K562 (cell line): ENCODE results near the gene MYO3B. TPM values are rescaled to one million over a fixed set of nuclear protein-coding genes. Genes with fewer than 3 reads are reported as not detected.
A peak's percentile ranks its signal among the peaks of the same experiment; 100 is the strongest.

Experiments used
- ATAC-seq: fragments of 200-7000 bp; cut with Tn5 transposase; 3 replicates; pipeline ENCODE4 v1.9.1; 2020; ENCODE audit warnings: moderate library complexity
- BruUV-seq: library from RNA; stranded (reverse); fragments of 400-500 nt; replicated peaks from 2 replicates; lab custom pipeline; 2021; lab: Mats Ljungman, UMichigan
- CTCF ChIA-PET: fragments of 300-600 bp; formaldehyde crosslinking; extraction: SDS; loops from one replicate; lab custom pipeline; 2021; ENCODE audit warnings: low intra/inter-chr PET ratio; lab: Yijun Ruan, JAX
- POLR2A ChIA-PET: fragments of 300-600, 350-650 bp; sonication (Branson Sonifier 250); formaldehyde crosslinking; extraction: SDS; loops from one replicate; lab custom pipeline; 2021; ENCODE audit warnings: antibody characterized with exemption, inconsistent platforms; lab: Yijun Ruan, JAX
- DNase-seq, 4 experiments: peaks; one replicate each; pipeline versions ENCODE4 v3.0.0 to v3.0.0-alpha.2; 2011 to 2018; ENCODE audit warnings: low spot score in 3 of 4, mixed read lengths in 3 of 4; ENCODE audit errors: extremely low read depth in 1 of 4
- FAIRE-seq: peaks from 2 replicates; lab custom pipeline; 2011; peaks lifted over from hg19 to GRCh38; lab: Jason Lieb, UNC
- H2AFZ ChIP-seq: 2 replicates; pipeline ENCODE4 v1.6.0; 2011; ENCODE audit warnings: low read depth, low read length, control low read depth, inconsistent platforms
- H3K27ac ChIP-seq: fragments of 200-600 bp; 3 replicates; pipeline ENCODE4 v1.8.0; 2011; ENCODE audit warnings: low read depth, mild to moderate bottlenecking, control low read depth, inconsistent platforms, low read length, moderate library complexity, mixed read lengths; ENCODE audit errors: extremely low read depth
- H3K27me3 ChIP-seq, 2 experiments: fragments of 300-600 bp in 1 of 2; 2 replicates in 1 of 2; 3 replicates in 1 of 2; pipeline versions ENCODE4 v1.6.0 to v1.8.0; 2011; ENCODE audit warnings: inconsistent platforms in 2 of 2, low read length in 2 of 2, mild to moderate bottlenecking in 1 of 2, mixed read lengths in 1 of 2, moderate library complexity in 1 of 2; ENCODE audit not compliant: control insufficient read depth in 2 of 2, insufficient read depth in 2 of 2
- H3K36me3 ChIP-seq: fragments of 300-600 bp; 3 replicates; pipeline ENCODE4 v1.8.0; 2011; ENCODE audit warnings: mild to moderate bottlenecking, low read length, inconsistent platforms; ENCODE audit not compliant: control insufficient read depth, insufficient read depth
- H3K4me1 ChIP-seq, 2 experiments: fragments of 200-600 bp in 1 of 2; replicated peaks in 1 of 2; 2 replicates in 1 of 2; 3 replicates in 1 of 2; pipeline versions ENCODE4 v1.5.1 to v1.8.0; 2011; ENCODE audit warnings: inconsistent platforms in 2 of 2, low read length in 2 of 2, mild to moderate bottlenecking in 1 of 2, mixed read lengths in 1 of 2, moderate library complexity in 1 of 2; ENCODE audit not compliant: control insufficient read depth in 2 of 2, insufficient read depth in 2 of 2
- H3K4me2 ChIP-seq: 2 replicates; pipeline ENCODE4 v1.6.1; 2011; ENCODE audit warnings: low read length, control low read depth, inconsistent platforms, mixed read lengths; ENCODE audit not compliant: insufficient read depth
- H3K4me3 ChIP-seq: fragments of 200-600 bp; sonication (generic), shearing (Covaris generic); 2 replicates; pipeline ENCODE4 v1.5.1; 2016; ENCODE audit warnings: control low read depth, inconsistent platforms
- H3K79me2 ChIP-seq: fragments of 200-600 bp; 3 replicates; pipeline ENCODE4 v1.8.0; 2011; ENCODE audit warnings: low read length, inconsistent platforms; ENCODE audit not compliant: control insufficient read depth, insufficient read depth
- H3K9ac ChIP-seq, 2 experiments: 2 replicates each; pipeline versions ENCODE4 v1.6.0 to v1.6.1; 2011; ENCODE audit warnings: low read depth in 2 of 2, low read length in 2 of 2, control low read depth in 1 of 2, inconsistent platforms in 1 of 2, mild to moderate bottlenecking in 1 of 2, mixed read lengths in 1 of 2; ENCODE audit not compliant: insufficient read depth in 1 of 2
- H3K9me1 ChIP-seq: one replicate; pipeline ENCODE4 v1.6.0; 2011; ENCODE audit warnings: inconsistent platforms, mild to moderate bottlenecking, low read length, moderate library complexity; ENCODE audit not compliant: control insufficient read depth, insufficient read depth
- H3K9me3 ChIP-seq: replicated peaks from 2 replicates; pipeline ENCODE4 v1.5.1; 2011; ENCODE audit warnings: low read depth, low read length, inconsistent platforms; ENCODE audit not compliant: control insufficient read depth, insufficient read depth
- H4K20me1 ChIP-seq: replicated peaks from 2 replicates; pipeline ENCODE4 v1.6.1; 2011; ENCODE audit warnings: low read length, inconsistent platforms, mixed read lengths; ENCODE audit not compliant: control insufficient read depth, insufficient read depth
- BRCA1 ChIP-seq, 2 experiments: fragments of 450-650 bp in 1 of 2; sonication (generic) in 1 of 2; formaldehyde crosslinking in 1 of 2; IDR thresholded peaks; 2 replicates each; pipeline versions ENCODE4 v1.5.0 to v1.6.1; 2017 to 2020; ENCODE audit warnings: mild to moderate bottlenecking in 1 of 2, missing genetic modification reagents in 1 of 2
- CEBPB ChIP-seq: fragments of 450-650 bp; IDR thresholded peaks from 2 replicates; pipeline ENCODE4 v1.6.1; 2016; ENCODE audit warnings: missing genetic modification characterization, missing compliant biosample characterization
- CEBPG ChIP-seq, 3 experiments: fragments of 200-800 bp in 1 of 3; sonication (Bioruptor generic) in 1 of 3; sonication (generic) in 1 of 3; formaldehyde crosslinking in 1 of 3; IDR thresholded peaks in 2 of 3; conservative IDR thresholded peaks in 1 of 3; 2 replicates each; pipeline versions ENCODE4 v1.6.1 to v1.8.0; 2016 to 2022; ENCODE audit warnings: missing compliant biosample characterization in 2 of 3, missing genetic modification characterization in 2 of 3, mild to moderate bottlenecking in 1 of 3, missing genetic modification reagents in 1 of 3
- LEF1 ChIP-seq: fragments of 450-650 bp; IDR thresholded peaks from 2 replicates; pipeline ENCODE4 v1.6.1; 2016; ENCODE audit warnings: mild to moderate bottlenecking
- NR4A1 ChIP-seq, 2 experiments: fragments of 250-450 bp in 1 of 2; fragments of 450-650 bp in 1 of 2; sonication (Bioruptor Pico) in 1 of 2; IDR thresholded peaks; 2 replicates each; pipeline versions ENCODE4 v1.4.0 to v1.6.1; 2016 to 2020; ENCODE audit warnings: mild to moderate bottlenecking in 2 of 2, missing compliant biosample characterization in 1 of 2, missing genetic modification characterization in 1 of 2, moderate library complexity in 1 of 2
- TBP ChIP-seq: optimal IDR thresholded peaks from 2 replicates; pipeline ENCODE3; 2011; ENCODE audit warnings: low read depth, low read length, improper control_type of control experiment
- ZSCAN32 ChIP-seq: fragments of 450-650 bp; formaldehyde crosslinking; IDR thresholded peaks from 2 replicates; pipeline ENCODE4 v1.4.0; 2020; ENCODE audit warnings: mild to moderate bottlenecking, moderate library complexity
- WGBS: fragments of 100-300 bp; shearing (Covaris generic); methylation state at CpG from one replicate; pipeline ENCODE4 v1.1.6; 2016; ENCODE audit warnings: low coverage, mixed read lengths; ENCODE audit not compliant: insufficient coverage; ENCODE audit errors: missing lambda C conversion rate; 5-methylcytosine and 5-hydroxymethylcytosine counted together
- in situ Hi-C: fragments of 300-500 bp; cut with MboI; formaldehyde crosslinking; loops from 4 replicates; pipeline ENCODE4 v1.15.0; 2018; ENCODE audit warnings: inconsistent platforms, mixed read lengths
- intact Hi-C: fragments of 100-400 bp; cut with micrococcal nuclease; formaldehyde crosslinking; loops from 2 replicates; pipeline ENCODE4 v1.14.2; 2022
- polyA plus RNA-seq, 8 experiments: library from polyadenylated mRNA; depleted of rRNA in 4 of 8; stranded (reverse) in 5 of 8; unstranded in 3 of 8; fragments of >200 nt; fragmentation: Nextera tagmentation in 2 of 8; fragmentation: Illumina TruSeq in 1 of 8; extraction: Ambion mirVana in 2 of 8; extraction: Trizol in 1 of 8; gene quantifications; 2 replicates each; pipeline versions ENCODE4 v1.2.1 to v1.2.3, GENCODE V29; 2011 to 2014; ENCODE audit warnings: inconsistent platforms in 1 of 8, missing spikeins in 1 of 8
- total RNA-seq, 7 experiments: library from RNA; depleted of rRNA in 6 of 7; stranded (reverse); fragments of >200 nt in 6 of 7; fragmentation: Illumina TruSeq in 2 of 7; extraction: Trizol in 2 of 7; gene quantifications; 2 replicates each; pipeline versions ENCODE4 v1.2.1 to v1.2.3, GENCODE V29; 2011 to 2021; ENCODE audit warnings: low replicate concordance in 1 of 7
- TF ChIP-seq, protein P1 (sequence below): IDR thresholded peaks from 2 replicates; pipeline ENCODE4 v1.6.1; 2016; ENCODE audit warnings: missing genetic modification characterization, missing compliant biosample characterization
- TF ChIP-seq, protein P2 (sequence below), 2 experiments: fragments of 450-650 bp in 1 of 2; sonication (generic) in 1 of 2; formaldehyde crosslinking in 1 of 2; IDR thresholded peaks in 1 of 2; conservative IDR thresholded peaks in 1 of 2; 2 replicates each; pipeline versions ENCODE4 v1.6.1 to v1.8.1; 2016 to 2023; ENCODE audit warnings: mild to moderate bottlenecking in 2 of 2, moderate library complexity in 2 of 2, inconsistent platforms in 1 of 2, missing genetic modification reagents in 1 of 2
- TF ChIP-seq, protein P3 (sequence below): fragments of 450-650 bp; formaldehyde crosslinking; IDR thresholded peaks from 2 replicates; pipeline ENCODE4 v1.4.0; 2022; ENCODE audit warnings: mild to moderate bottlenecking, moderate library complexity
- TF ChIP-seq, protein P4 (sequence below): fragments of 450-650 bp; IDR thresholded peaks from 2 replicates; pipeline ENCODE4 v1.6.1; 2016; ENCODE audit warnings: missing biosample characterization, missing genetic modification characterization

MYO3B gene
- total and polyA plus RNA-seq, 9 of the 15 experiments (the other 6 are each of a cell fraction or from before 2014, with no cell fraction given), result 2.7 to 6.5 (median 3.6) TPM

DNA sequence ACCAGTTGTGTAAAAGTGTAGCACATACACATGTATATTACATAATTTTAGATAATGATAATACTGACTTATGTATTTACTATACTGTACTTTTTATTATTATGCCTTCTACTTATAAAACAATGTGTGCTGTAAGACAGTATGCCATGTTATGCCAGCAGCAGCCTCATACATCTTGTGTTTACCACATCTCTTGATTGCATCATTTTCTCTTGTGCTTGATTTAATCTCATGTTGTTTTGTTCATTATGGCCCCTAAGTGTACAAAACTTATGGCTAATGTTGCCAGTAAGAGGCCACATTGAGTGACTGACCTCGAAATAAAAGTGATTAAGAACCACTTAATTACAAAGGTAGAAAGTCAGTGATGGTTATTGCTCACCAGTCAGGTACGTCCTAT is 409.2 kb downstream of the MYO3B start:
- 17% methylated on average over 2 of the region's 2 CpGs for WGBS
- Histone ChIP-seq H3K4me2 (no peak overlapping the region), H3K27me3 (no peaks in the 10 kb centered on the region; a peak in 1 of 5 replicates), H2AFZ (no peak overlapping the region), H4K20me1 (no peaks in the 10 kb centered on the region), H3K36me3 (no peaks in the 10 kb centered on the region), H3K9me3 (no peaks in the 10 kb centered on the region), H3K79me2 (no peaks in the 10 kb centered on the region), H3K4me1 (no peaks in the 10 kb centered on the region), H3K9me1 (no peaks in the 10 kb centered on the region), H3K4me3 (no peak overlapping the region), H3K27ac (no peak overlapping the region), H3K9ac (no peak overlapping the region)
- ChIA-PET CTCF (no interaction called here), POLR2A (no interaction called here)
- intact Hi-C loops, result no loop called here
- ATAC-seq (no peak), FAIRE-seq (no peak), DNase-seq (no peak)
- no peak for TF ChIP-seq BRCA1 (IDR thresholded peaks at IDR 0.05)
- no peak for TF ChIP-seq BRCA1 (CRISPR knock-in tag; IDR thresholded peaks at IDR 0.05)
- TF ChIP-seq NR4A1 (CRISPR knock-in tag; IDR thresholded peaks at IDR 0.05), result no peak
- TF ChIP-seq NR4A1 (tag; IDR thresholded peaks at IDR 0.05), result 0 out of 2 replicates have a peak, but pooled peaks have one; percentile 19
- TF ChIP-seq, protein P1, sequence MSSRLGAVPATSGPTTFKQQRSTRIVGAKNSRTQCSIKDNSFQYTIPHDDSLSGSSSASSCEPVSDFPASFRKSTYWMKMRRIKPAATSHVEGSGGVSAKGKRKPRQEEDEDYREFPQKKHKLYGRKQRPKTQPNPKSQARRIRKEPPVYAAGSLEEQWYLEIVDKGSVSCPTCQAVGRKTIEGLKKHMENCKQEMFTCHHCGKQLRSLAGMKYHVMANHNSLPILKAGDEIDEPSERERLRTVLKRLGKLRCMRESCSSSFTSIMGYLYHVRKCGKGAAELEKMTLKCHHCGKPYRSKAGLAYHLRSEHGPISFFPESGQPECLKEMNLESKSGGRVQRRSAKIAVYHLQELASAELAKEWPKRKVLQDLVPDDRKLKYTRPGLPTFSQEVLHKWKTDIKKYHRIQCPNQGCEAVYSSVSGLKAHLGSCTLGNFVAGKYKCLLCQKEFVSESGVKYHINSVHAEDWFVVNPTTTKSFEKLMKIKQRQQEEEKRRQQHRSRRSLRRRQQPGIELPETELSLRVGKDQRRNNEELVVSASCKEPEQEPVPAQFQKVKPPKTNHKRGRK (tag), result no peak
- peak; percentile 50; the same call in 1 of the 2 replicates for TF ChIP-seq CEBPG (CRISPR knock-in tag; IDR thresholded peaks at IDR 0.05)
- TF ChIP-seq CEBPG (tag; conservative IDR thresholded peaks at IDR 0.05 in 1 of 2, IDR thresholded peaks at IDR 0.05 in 1 of 2), result peak; percentile 90 to 95
- TF ChIP-seq, protein P2, sequence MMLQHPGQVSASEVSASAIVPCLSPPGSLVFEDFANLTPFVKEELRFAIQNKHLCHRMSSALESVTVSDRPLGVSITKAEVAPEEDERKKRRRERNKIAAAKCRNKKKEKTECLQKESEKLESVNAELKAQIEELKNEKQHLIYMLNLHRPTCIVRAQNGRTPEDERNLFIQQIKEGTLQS (IDR thresholded peaks at IDR 0.05), result peak; percentile 73
- TF ChIP-seq, protein P2 (CRISPR knock-in tag; conservative IDR thresholded peaks at IDR 0.05), result no peak
- TF ChIP-seq ZSCAN32, result peak; percentile 87
- peak; percentile 77 for TF ChIP-seq CEBPB (tag)
- TF ChIP-seq, protein P3, sequence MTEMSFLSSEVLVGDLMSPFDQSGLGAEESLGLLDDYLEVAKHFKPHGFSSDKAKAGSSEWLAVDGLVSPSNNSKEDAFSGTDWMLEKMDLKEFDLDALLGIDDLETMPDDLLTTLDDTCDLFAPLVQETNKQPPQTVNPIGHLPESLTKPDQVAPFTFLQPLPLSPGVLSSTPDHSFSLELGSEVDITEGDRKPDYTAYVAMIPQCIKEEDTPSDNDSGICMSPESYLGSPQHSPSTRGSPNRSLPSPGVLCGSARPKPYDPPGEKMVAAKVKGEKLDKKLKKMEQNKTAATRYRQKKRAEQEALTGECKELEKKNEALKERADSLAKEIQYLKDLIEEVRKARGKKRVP (CRISPR knock-in tag), result peak; percentile 79
- no peak for TF ChIP-seq LEF1
- TF ChIP-seq TBP, result no peak
- TF ChIP-seq, protein P4, sequence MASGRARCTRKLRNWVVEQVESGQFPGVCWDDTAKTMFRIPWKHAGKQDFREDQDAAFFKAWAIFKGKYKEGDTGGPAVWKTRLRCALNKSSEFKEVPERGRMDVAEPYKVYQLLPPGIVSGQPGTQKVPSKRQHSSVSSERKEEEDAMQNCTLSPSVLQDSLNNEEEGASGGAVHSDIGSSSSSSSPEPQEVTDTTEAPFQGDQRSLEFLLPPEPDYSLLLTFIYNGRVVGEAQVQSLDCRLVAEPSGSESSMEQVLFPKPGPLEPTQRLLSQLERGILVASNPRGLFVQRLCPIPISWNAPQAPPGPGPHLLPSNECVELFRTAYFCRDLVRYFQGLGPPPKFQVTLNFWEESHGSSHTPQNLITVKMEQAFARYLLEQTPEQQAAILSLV (tag), result 0 out of 2 replicates have a peak, but pooled peaks have one; percentile 48
- BruUV-seq, result no TSS peak
- in situ Hi-C loops, result no loop called here
